GM21515 (cell line): ENCODE measurements around the gene LVRN.

ENCODE experiments used
- ATAC-seq: cut with Tn5 transposase; IDR thresholded peaks from one replicate; pipeline ENCODE4 v1.9.1; 2021; ENCODE audit not compliant: unreplicated experiment

LVRN gene

DNA sequence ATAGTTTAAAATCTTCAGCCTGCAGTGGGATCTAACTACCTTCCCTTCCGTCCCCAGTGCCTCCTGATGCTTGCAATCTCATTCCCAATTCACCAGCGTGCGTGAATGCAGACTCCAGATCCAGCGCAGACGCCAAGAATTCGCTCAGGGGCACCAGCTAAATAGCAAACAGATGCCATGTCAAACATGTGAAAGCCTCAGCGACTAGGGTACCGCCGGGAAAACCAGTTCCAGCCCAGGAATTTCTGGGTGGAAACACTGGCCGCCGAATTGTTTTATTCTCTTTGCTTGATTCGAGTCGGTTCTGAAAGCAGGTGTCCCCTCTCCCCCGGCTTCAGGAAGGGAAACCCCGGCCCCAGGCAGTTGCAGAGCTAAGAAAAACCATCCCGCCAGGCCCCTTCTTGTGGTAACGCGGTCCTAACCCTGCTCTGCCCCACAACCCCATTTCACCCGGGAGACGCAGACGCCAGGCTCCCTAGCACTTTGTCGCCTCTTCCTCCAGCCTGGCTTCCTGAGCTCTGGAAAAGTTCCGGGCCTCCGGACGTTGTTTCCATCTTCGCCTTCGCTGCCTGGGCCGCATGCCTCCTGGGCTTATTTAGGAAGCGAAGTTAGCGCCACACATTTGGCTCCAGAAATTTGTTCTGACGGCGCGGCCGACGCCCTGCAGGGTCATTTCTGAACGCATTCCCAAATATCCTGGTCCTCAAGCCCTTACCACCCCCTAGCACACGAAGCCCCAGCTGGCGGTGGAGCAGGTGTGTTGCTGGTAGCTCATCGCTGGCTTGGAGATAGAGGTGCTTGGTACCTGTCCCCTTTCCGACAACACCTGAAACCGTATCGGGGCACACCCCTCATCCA is 665 bp upstream of the LVRN start:
- no peak for ATAC-seq

DNA sequence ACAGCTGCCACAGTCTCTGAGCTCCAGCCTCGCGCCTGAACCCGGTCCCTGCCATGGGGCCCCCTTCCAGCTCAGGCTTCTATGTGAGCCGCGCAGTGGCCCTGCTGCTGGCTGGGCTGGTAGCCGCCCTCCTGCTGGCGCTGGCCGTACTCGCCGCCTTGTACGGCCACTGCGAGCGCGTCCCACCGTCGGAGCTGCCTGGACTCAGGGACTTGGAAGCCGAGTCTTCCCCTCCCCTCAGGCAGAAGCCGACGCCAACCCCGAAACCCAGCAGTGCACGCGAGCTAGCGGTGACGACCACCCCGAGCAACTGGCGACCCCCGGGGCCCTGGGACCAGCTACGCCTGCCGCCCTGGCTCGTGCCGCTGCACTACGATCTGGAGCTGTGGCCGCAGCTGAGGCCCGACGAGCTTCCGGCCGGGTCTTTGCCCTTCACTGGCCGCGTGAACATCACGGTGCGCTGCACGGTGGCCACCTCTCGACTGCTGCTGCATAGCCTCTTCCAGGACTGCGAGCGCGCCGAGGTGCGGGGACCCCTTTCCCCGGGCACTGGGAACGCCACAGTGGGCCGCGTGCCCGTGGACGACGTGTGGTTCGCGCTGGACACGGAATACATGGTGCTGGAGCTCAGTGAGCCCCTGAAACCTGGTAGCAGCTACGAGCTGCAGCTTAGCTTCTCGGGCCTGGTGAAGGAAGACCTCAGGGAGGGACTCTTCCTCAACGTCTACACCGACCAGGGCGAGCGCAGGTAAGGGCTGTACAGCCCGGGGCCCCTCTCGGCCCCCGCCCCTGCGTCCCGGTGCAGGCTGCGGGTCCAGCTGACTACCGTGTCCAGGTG is 509 bp downstream of the LVRN start:
- ATAC-seq = no peak

DNA sequence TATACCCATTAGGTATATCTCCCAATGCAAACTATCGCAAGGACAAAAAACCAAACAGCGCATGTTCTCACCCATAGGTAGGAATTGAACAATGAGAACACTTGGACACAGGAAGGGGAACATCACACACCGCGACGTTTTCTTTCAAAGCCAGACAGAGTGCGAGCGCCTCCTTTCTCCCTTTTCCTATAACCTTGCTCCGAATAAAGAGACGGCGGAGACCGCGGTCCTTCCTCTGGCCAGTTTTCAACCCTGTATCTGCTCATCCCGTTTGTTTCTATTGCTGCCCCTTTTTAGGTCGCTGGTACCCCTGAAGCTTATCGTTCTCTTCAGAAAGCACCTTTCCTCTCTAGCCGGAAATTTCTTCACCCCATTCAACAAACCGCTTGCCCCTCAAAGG is 1.3 kb downstream of the LVRN start:
- ATAC-seq = no peak

DNA sequence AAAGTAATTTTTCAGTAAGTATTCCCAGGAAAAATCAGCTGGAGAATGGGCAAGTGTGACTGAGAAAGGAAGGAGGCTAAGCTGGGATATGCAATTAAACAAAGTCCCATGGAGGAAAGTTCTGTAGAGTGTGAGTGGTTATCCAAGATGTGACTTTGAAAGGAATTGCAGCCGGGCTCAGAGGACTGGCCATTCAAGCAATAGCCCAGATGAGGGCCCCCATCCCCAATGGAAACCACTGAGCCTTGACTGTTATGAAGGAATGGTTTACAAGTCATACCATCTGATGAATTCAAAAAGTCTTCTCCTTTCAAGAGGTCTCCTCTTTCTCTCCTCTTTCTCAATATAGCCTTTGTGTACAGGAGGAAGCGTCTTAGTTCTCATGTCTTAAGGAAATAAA is 6.5 kb downstream of the LVRN start:
- ATAC-seq = no peak

DNA sequence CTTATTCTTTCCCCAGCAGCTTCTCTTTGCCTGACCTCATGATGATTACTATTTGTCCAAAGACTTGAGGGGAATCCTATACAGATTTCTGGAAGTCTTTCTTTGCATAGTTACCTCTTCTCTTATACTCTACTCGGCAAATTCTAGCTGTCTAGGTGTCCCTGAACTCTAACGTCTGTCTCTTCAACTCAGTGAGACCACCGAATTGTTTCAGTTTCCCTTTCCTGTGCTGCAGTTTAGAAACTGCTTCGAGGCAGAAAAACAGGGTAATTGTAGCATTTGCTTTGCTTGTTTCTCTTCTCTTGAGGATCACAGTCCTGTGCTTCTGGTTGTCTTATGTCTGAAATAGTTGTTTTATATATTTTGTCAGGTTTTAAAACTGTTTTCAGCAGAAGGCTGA is 14.8 kb downstream of the LVRN start:
- peak; percentile 90 for ATAC-seq

DNA sequence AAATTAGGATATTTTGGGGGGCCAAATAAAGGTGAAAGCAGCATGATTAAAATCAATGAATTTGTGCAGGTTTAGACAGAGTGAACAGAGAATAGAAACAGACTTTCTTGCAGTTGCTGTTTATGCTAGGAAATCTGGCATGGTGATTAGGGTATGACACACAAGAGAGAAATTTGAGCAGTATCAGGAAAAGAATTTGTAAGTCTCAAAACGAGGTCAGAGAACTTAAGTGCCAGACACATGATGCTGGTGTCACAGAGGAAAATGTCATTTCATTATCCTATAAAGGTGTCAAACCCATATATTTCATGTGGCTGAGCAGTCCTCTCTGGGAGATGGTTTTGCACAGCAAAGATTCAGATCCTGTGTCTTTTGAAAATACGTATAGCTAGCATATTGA is 15.7 kb downstream of the LVRN start:
- ATAC-seq = no peak

DNA sequence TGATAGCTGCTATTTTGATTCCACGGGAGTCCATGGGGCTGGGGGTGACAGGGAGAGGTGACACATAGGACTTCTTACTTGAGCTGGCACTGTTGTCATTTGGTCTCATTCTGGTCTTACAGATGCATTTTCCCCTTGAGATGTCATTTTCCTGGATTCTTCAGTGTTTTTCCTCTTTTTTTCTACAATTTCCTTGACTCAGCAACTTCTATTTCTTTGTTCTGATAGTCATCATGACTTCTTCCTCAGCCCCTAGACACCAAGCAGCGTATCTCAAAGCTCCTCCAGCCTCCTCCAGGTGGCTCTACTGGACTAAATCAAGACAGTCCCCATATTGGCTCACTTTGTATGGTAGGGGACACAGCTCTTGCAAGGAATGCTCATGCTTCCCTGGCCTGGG is 16.5 kb downstream of the LVRN start:
- no peak for ATAC-seq

DNA sequence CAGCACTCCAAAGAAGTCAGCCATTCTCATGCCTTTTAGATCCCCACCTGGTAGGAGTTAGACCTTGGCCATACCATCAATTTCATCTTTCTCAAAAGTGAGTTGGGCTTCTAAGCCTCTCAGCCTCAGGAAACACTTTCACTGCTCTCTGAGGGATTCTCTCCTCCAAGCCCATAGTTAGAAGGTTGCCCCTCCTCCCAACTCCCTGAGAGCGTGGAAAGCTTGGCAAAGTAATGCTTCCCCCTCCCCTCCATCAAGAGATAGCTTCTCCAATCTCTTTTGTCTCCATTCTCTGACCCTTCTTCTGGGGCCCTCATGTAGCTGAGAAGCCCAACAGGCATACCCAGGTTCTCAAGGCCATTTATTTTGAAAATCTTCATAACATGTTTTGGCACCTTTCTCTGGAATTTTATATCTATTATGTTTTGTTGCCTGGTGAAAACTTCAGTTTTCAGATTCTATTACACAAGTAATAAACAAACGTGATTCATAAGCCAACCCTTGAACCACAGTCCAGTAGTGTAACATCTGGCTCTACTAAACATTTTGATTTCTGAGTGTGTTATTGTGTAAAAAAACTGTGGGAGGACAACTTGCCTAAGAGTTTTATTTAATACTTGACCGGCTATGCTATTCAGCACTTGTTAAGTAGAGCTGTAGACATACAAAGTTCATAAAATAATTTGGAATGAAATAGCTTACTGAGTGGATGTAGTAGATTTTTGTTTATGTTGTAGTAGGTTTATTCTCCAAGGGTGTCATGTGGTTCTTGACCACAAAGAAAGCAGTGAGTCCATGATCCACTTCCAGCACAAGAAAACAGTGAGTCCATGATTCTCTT is 17.1 kb downstream of the LVRN start:
- ATAC-seq = no peak

DNA sequence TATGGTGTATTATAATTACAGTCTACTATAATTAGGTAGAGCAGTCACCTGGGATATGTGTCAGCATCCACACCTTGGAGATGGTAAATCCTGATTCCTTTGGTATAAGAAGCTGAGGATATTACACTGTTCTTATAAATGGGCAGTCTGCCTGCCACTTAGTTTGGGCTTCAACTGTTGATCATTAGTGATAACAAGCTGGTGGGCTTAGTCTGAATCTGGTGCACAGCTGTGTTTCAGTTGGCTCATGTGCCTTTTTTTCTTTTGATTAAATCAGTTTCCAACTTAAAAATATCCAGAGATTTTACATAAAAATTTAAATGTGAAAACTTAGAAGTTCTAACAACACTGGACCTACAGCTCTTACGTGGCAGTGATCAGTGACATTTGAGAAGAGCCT is 21.2 kb downstream of the LVRN start:
- no peak for ATAC-seq

DNA sequence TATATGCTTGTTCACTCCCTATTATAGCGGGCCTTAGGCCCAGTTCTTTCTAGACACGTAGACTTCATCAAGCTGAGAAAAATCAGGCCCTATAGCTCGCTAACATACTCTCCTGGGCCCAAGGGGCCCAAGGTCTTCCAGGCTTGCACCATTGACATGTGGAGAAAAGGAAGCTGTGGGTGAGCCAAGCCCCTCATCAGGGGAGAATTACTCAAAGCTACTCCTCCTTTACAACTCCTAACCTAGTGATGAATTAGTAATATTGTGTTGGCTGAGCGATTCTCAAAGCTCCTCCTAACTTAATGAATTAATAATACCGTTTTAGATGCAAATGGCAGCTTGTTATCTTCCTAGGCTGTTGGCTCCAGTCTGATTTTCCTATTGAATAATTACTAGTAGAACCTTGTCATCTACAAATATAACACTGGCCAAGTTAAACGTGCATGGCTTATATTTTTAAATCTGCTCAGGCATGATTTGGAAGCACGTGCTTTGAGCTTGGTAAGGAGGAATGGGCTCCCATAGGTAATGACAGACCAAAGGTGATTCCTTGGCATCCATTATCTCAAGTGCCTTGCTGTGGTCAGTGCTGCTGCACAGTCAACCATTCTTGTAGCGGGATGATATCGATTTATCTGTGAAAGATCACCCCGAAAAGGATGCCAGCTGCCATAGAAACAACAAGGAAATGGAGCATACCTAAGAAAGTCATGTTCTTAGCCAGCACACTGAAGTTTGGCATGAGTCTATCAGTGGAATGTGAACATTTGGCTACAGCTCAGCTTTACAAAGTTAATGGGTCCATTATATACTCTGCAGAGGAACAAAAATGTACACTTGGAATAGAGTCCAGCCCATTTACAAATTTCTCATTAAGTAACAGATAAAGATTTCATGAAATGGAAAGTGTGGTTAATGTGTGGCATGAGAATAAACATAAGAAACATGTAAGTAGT is 23.8 kb downstream of the LVRN start:
- no peak for ATAC-seq

DNA sequence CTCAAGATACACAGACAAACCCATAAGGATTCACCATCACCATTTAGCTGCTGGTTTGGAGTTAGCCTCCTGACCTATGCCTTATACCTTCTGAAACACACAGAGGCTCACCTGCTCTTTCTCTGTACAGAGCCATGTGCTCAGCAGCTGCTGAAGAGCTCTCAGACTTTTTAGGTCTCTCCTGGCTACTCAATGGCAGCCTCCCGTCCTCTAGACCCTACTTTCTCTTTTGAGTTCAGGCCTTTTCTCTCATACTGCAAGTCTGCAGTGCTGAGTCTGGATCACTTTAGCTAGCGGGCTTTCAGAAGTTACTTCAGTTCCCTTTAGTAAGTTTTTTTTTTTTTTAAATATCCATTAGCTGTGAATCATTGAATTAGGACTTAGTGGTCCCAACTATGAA is 25.7 kb downstream of the LVRN start:
- no peak for ATAC-seq

DNA sequence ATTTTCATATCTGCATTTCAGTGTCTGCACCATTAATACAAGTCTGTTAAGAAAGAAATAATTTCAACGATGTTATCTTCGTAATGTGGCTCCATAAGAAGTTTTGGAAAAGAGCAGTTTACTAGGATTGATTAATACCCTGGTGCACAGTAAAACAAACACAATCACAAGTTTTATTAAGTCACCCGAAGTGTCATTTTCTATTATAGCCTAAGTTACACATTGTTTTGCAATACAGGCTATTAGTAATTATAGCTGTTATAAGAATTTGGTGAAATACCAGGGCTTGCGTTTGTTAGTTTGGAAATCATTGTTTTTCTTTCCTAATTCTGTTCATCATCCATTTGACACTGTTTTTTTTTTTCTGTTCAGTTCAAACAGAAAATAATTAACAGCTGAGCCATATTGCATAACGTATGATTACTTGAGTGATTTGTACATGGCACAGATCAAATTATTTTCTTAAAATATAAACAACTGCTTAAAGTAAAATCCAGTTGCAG is 30.6 kb downstream of the LVRN start:
- ATAC-seq = no peak

DNA sequence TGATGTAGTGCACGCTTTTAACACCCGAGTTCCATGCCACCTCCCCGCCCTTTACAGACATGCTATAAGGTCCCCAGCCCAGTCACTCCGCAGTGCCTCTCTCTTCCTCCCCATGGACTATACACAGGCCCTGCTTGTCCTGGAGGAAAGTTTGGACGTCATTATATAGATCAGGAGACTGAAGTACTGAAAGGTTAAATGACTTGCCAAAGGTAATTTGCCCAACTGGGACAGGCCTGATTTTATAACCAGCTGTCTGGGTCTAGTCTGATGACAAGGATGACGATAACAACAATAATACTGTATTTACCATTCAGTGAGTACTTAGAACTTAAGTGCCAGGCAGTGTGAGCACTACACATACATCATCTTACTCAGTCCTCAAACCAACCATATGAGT is 33.1 kb downstream of the LVRN start:
- ATAC-seq = no peak

DNA sequence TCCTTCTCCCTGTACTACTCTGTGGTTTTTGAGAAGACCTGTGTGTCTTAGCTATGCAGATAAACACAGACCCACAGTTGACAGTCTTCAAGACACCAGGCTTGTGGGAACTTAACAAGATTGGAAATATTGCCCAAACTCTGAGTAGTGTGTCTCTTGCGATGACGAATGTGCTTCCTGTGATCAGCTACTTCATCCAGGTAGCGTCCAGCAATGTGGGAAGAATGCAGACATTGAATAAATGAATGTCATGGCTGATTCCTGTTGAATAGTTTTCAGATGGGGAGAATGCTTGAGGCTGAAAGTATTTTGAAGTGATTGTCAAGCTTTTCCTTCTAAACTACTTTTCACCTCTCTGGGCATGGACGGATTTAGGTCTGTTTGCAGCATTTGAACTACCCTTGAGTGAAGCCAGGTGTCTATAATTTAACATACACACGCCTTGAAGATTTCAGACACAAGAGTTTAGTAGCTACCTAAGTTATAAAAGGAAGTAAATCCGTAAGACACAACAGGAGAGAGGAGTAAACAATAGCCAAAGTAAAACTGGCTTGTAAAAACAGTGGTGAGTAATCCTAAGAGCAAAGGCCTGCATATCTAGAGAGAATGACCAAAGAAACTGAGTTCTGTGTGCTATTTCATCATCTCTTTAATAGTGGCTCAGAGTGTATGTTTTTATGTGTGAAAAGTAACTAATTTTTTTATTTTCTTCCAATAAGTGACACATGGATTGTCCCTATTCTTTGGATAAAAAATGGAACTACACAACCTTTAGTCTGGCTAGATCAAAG is 40.0 kb downstream of the LVRN start:
- no peak for ATAC-seq

DNA sequence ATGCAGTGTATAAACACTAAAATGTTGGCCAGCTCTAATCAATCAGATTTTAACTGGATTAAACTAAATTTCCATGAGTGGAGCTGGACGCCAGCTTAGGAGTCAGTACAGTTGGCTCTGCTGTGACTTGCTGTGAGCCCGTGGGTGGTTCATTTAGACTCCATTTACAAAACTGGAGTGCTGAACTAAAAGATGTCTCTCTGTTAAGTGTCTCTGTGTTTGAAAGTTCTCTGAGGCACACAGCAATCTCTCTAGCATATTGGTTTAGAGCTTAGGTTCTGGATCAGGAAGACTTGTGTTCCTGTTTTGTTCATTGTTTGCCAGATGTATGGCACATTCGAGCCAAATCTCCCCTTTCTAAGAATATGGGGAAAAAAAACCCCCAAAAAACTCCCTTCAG is 42.0 kb downstream of the LVRN start:
- no peak for ATAC-seq

DNA sequence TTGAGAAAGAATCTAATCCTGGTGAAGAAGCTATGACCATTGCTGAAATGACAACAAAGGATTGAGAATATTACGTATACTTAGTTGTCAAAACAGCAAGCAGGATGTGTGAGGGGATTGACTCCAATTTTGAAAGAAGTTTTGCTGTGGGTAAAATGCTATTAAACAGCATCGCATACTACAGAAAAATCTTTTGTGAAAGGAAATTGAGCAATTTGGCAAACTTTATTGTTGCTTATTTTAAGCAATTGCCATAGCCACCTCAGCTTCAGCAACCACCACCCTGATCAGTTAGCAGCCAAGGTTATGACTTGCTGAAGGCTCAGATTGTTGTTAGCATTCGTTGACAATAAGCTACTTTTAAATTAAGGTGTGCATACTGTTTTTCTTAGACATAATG is 47.5 kb downstream of the LVRN start:
- no peak for ATAC-seq

DNA sequence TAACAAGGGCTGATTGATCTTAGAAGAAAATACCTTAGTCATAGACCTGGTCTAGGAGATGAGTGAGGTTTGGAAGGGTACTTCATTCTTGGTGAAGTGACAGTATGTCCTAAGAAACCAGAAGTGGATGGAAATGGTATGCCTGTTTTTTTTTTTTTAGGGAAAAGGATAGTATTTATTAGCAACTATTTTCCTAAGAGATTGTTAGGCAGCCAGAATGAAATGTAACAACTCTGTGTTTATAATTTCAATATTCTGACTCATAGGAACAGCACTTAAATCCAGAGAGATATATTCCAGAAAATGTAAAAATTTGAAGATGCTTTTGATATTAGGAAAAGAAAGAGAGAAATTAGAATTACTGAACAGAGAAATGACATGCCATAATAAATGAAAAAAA is 48.8 kb downstream of the LVRN start:
- no peak for ATAC-seq

DNA sequence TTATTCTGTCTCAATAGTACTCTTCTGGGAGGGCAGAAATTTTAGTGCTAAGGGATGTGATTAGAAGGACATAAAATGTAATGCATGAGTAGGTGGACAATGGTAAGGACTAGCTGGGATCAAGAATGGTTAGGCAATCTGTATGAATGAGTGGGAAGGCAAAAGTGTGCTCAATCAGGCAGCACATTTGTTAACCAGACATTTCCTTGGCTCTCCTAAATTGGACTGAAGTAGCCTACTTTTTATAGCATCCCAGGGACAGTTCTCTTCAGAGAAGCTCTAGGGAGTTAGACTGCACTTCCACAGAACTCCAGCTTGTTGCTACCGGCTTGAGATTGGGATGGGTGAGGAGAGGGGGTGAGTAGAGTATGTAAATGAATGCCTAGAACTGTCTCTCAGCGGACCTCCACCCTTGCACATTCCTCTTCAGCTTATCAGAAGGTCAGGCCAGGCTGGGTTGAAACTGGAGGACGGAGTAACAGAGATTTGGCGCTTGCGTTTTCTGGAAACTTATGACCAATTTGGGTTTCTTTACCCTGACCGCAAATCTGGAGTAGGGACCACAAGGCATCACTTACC is 51.0 kb downstream of the LVRN start:
- ATAC-seq = no peak

DNA sequence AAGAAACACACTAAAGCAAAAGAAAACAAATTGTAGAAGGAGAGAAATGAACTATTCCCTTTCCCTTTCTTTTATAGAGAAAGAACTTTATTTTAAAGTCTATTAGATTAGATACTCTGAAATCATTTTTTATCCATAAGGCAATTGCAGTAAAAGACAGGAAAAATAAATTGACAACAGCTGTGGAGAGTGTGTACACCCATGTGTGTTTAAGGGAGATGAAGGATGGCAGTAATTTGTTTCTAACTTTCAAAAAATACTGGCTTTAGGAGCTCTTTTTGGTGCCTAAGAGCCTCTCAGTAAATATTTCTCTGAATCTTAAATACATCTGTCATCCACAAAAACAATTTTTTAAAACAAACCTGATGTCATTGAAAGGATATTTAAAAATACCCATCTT is 51.7 kb downstream of the LVRN start:
- ATAC-seq = no peak
